HG03378 (cell line): ENCODE data around the gene SYNM.

ENCODE experiments used
- ATAC-seq: cut with Tn5 transposase; IDR thresholded peaks from one replicate; pipeline ENCODE4 v1.9.1; 2021; ENCODE audit warnings: mild to moderate bottlenecking, moderate library complexity; ENCODE audit not compliant: unreplicated experiment

The SYNM gene

GRCh38 chr15:99121691-99122410 is 17.0 kb downstream of the SYNM start:
- ATAC-seq: no peak

- ATAC-seq: no peak
Observed at GRCh38 chr15:99122831-99123712, 18.2 kb downstream of the SYNM start.

GRCh38 chr15:99123713-99124451 is 19.0 kb downstream of the SYNM start:
- ATAC-seq: no peak

GRCh38 chr15:99124641-99125040 is 19.8 kb downstream of the SYNM start:
- no peak for ATAC-seq

- ATAC-seq: no peak
Observed at GRCh38 chr15:99125061-99125891, 20.4 kb downstream of the SYNM start.

- ATAC-seq: no peak
Observed at GRCh38 chr15:99126131-99126588, 21.3 kb downstream of the SYNM start.

- ATAC-seq: no peak
Observed at GRCh38 chr15:99126930-99127329, 22.1 kb downstream of the SYNM start.

- ATAC-seq: no peak
Observed at GRCh38 chr15:99127773-99128172, 22.9 kb downstream of the SYNM start.

- no peak for ATAC-seq
Observed at GRCh38 chr15:99128411-99128810, 23.5 kb downstream of the SYNM start.

- no peak for ATAC-seq
Observed at GRCh38 chr15:99129644-99130043, 24.8 kb downstream of the SYNM start.

GRCh38 chr15:99130314-99130713 is 25.4 kb downstream of the SYNM start:
- no peak for ATAC-seq

- ATAC-seq: no peak
Observed at GRCh38 chr15:99130765-99131440, 26.0 kb downstream of the SYNM start.

GRCh38 chr15:99131441-99132023 is 26.7 kb downstream of the SYNM start:
- ATAC-seq: no peak

- no peak for ATAC-seq
Observed at GRCh38 chr15:99132122-99132521, 27.2 kb downstream of the SYNM start.

GRCh38 chr15:99132634-99133287 is 27.9 kb downstream of the SYNM start:
- ATAC-seq: no peak

GRCh38 chr15:99134317-99134821 is 29.5 kb downstream of the SYNM start:
- no peak for ATAC-seq

GRCh38 chr15:99135194-99135593 is 30.3 kb downstream of the SYNM start:
- peak; percentile 83 for ATAC-seq

GRCh38 chr15:99137111-99137546 is 32.2 kb downstream of the SYNM start:
- no peak for ATAC-seq

GRCh38 chr15:99137877-99138276 is 33.0 kb downstream of the SYNM start:
- no peak for ATAC-seq
